ENCODE data around the gene PSEN2.

The PSEN2 gene

GRCh38 chr1:226862890-226863289 is 7.5 kb upstream of the PSEN2 start:
- ChIA-PET CTCF (no interaction called here), POLR2A (no interaction called here)

GRCh38 chr1:226863446-226863845 is 7.0 kb upstream of the PSEN2 start:
- POLR2A ChIA-PET, result no interaction called here

More at GRCh38 chr1:226862890-226863289, 7.5 kb upstream of the PSEN2 start:
- no peak for DNase-seq (ENCODE audit: extremely low spot score)
- TF ChIP-seq ZNF384 (IDR thresholded peaks at IDR 0.05), result no peak
- TF ChIP-seq NFRKB (IDR thresholded peaks at IDR 0.05), result no peak
- no peak for TF ChIP-seq FOXK2 (IDR thresholded peaks at IDR 0.05)
- TF ChIP-seq TARDBP (IDR thresholded peaks at IDR 0.05), result no peak
- no peak for TF ChIP-seq FOXA1 (IDR thresholded peaks at IDR 0.05)
- no peak for TF ChIP-seq ARNT (IDR thresholded peaks at IDR 0.05)
- TF ChIP-seq SUZ12 (IDR thresholded peaks at IDR 0.05), result no peak
- TF ChIP-seq L3MBTL2 (conservative IDR thresholded peaks at IDR 0.05), result no peak
- no peak for TF ChIP-seq PKNOX1 (IDR thresholded peaks at IDR 0.05)
- TF ChIP-seq ELF4 (IDR thresholded peaks at IDR 0.05), result no peak
- no peak for TF ChIP-seq LEF1 (IDR thresholded peaks at IDR 0.05; ENCODE audit: borderline replicate concordance)
- TF ChIP-seq CTBP1 (IDR thresholded peaks at IDR 0.05; ENCODE audit: borderline replicate concordance), result no peak

GRCh38 chr1:226864311-226864710 is 6.1 kb upstream of the PSEN2 start:
- TF ChIP-seq HDGF (IDR thresholded peaks at IDR 0.05; ENCODE audit: borderline replicate concordance) (no peak), PKNOX1 (IDR thresholded peaks at IDR 0.05) (no peak), LEF1 (IDR thresholded peaks at IDR 0.05; ENCODE audit: borderline replicate concordance) (no peak), NFRKB (IDR thresholded peaks at IDR 0.05) (no peak), ARNT (IDR thresholded peaks at IDR 0.05) (no peak), FOXM1 (IDR thresholded peaks at IDR 0.05; ENCODE audit: borderline replicate concordance) (no peak), L3MBTL2 (conservative IDR thresholded peaks at IDR 0.05) (no peak), TARDBP (IDR thresholded peaks at IDR 0.05) (no peak), SUZ12 (IDR thresholded peaks at IDR 0.05) (no peak), SP1 (IDR thresholded peaks at IDR 0.05) (no peak), FOXK2 (IDR thresholded peaks at IDR 0.05) (no peak), ELF4 (IDR thresholded peaks at IDR 0.05) (no peak), ZNF384 (IDR thresholded peaks at IDR 0.05) (no peak), BHLHE40 (IDR thresholded peaks at IDR 0.05; ENCODE audit: borderline replicate concordance) (no peak), CTBP1 (IDR thresholded peaks at IDR 0.05; ENCODE audit: borderline replicate concordance) (no peak), FOXA1 (IDR thresholded peaks at IDR 0.05) (no peak)
- ChIA-PET POLR2A (no interaction called here), CTCF (no interaction called here)
- DNase-seq (ENCODE audit: extremely low spot score), result no peak

More at GRCh38 chr1:226863446-226863845, 7.0 kb upstream of the PSEN2 start:
- DNase-seq (ENCODE audit: extremely low spot score), result no peak
- CTCF ChIA-PET, result interaction anchor here (0.7 kb wide), 1 partner anchor 230 kb away, joined by 3 read pairs; no protein-coding TSS in a partner anchor
- TF ChIP-seq TARDBP (IDR thresholded peaks at IDR 0.05) (no peak), LEF1 (IDR thresholded peaks at IDR 0.05; ENCODE audit: borderline replicate concordance) (no peak), FOXA1 (IDR thresholded peaks at IDR 0.05) (no peak), NFRKB (IDR thresholded peaks at IDR 0.05) (no peak), ARNT (IDR thresholded peaks at IDR 0.05) (no peak)

- CTCF ChIA-PET, result no interaction called here
- POLR2A ChIA-PET, result no interaction called here
Measured at GRCh38 chr1:226865590-226865989, 4.8 kb upstream of the PSEN2 start.

GRCh38 chr1:226867461-226868054 is 2.9 kb upstream of the PSEN2 start:
- ChIA-PET POLR2A (no interaction called here), CTCF (no interaction called here)
- TF ChIP-seq CTBP1 (IDR thresholded peaks at IDR 0.05; ENCODE audit: borderline replicate concordance) (no peak), SUZ12 (IDR thresholded peaks at IDR 0.05) (no peak), BHLHE40 (IDR thresholded peaks at IDR 0.05; ENCODE audit: borderline replicate concordance) (no peak), L3MBTL2 (conservative IDR thresholded peaks at IDR 0.05) (no peak), LEF1 (IDR thresholded peaks at IDR 0.05; ENCODE audit: borderline replicate concordance) (no peak), SP1 (IDR thresholded peaks at IDR 0.05) (no peak), FOXA1 (IDR thresholded peaks at IDR 0.05) (no peak), ELF4 (IDR thresholded peaks at IDR 0.05) (no peak)
- DNase-seq (ENCODE audit: extremely low spot score), result no peak

More at GRCh38 chr1:226865590-226865989, 4.8 kb upstream of the PSEN2 start:
- no peak for TF ChIP-seq TARDBP (IDR thresholded peaks at IDR 0.05)
- no peak for TF ChIP-seq ZNF384 (IDR thresholded peaks at IDR 0.05)
- TF ChIP-seq ARNT (IDR thresholded peaks at IDR 0.05), result no peak
- no peak for TF ChIP-seq FOXM1 (IDR thresholded peaks at IDR 0.05; ENCODE audit: borderline replicate concordance)
- no peak for TF ChIP-seq LEF1 (IDR thresholded peaks at IDR 0.05; ENCODE audit: borderline replicate concordance)
- no peak for TF ChIP-seq ELF4 (IDR thresholded peaks at IDR 0.05)
- no peak for TF ChIP-seq HDGF (IDR thresholded peaks at IDR 0.05; ENCODE audit: borderline replicate concordance)
- no peak for TF ChIP-seq FOXA1 (IDR thresholded peaks at IDR 0.05)
- no peak for TF ChIP-seq SP1 (IDR thresholded peaks at IDR 0.05)
- TF ChIP-seq CTBP1 (IDR thresholded peaks at IDR 0.05; ENCODE audit: borderline replicate concordance), result no peak
- TF ChIP-seq BHLHE40 (IDR thresholded peaks at IDR 0.05; ENCODE audit: borderline replicate concordance), result no peak
- TF ChIP-seq NFRKB (IDR thresholded peaks at IDR 0.05), result no peak
- no peak for TF ChIP-seq SUZ12 (IDR thresholded peaks at IDR 0.05)
- TF ChIP-seq PKNOX1 (IDR thresholded peaks at IDR 0.05), result no peak
- TF ChIP-seq FOXK2 (IDR thresholded peaks at IDR 0.05), result no peak
- no peak for DNase-seq (ENCODE audit: extremely low spot score)

- CTCF ChIA-PET, result no interaction called here
- TF ChIP-seq L3MBTL2 (conservative IDR thresholded peaks at IDR 0.05) (no peak), LEF1 (IDR thresholded peaks at IDR 0.05; ENCODE audit: borderline replicate concordance) (no peak)
- POLR2A ChIA-PET, result no interaction called here
- DNase-seq (ENCODE audit: extremely low spot score), result no peak
Measured at GRCh38 chr1:226868726-226869125, 1.7 kb upstream of the PSEN2 start.
